C4-2B (cell line): ENCODE data around the gene NTRK3.

Source experiments
- CTCF ChIP-seq: fragments of 450-650 bp; conservative IDR thresholded peaks from 2 replicates; pipeline ENCODE4 v1.5.1; 2017; ENCODE audit warnings: mild to moderate bottlenecking
- ZFX ChIP-seq: fragments of 450-650 bp; IDR thresholded peaks from 2 replicates; pipeline ENCODE4 v1.6.1; 2017

GRCh38 chr15:88069561-88069960 lies 187.0 kb downstream of the NTRK3 start:
- no peak for TF ChIP-seq CTCF
- no peak for TF ChIP-seq ZFX
